Brain pericyte (primary cell): Measurements from ENCODE around the gene RDH12.

Experiments
- DNase-seq: peaks from one replicate; pipeline ENCODE4 v3.0.0-alpha.2; 2012; ENCODE audit warnings: low read depth, low spot score

Gene RDH12

DNA sequence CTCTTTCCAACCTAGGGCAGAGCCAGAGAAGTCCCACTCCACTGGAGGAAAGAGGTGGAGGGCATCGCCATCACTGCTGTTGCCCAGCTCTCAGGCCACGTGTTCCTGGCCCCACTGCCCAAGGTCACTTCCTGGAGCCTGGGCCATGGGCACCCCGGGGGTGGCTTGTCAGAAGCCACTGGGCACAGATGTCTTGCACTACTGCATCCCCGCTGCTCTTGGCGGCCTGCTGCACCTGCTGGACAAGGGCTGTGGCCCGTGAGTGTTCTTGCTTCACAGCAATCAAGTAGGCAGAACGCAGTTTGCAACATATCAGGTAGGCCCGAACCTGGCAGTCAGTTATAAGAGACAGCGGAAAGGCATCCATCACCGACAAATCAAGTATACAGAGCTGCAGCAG is 46.6 kb downstream of the RDH12 start:
- no peak for DNase-seq

DNA sequence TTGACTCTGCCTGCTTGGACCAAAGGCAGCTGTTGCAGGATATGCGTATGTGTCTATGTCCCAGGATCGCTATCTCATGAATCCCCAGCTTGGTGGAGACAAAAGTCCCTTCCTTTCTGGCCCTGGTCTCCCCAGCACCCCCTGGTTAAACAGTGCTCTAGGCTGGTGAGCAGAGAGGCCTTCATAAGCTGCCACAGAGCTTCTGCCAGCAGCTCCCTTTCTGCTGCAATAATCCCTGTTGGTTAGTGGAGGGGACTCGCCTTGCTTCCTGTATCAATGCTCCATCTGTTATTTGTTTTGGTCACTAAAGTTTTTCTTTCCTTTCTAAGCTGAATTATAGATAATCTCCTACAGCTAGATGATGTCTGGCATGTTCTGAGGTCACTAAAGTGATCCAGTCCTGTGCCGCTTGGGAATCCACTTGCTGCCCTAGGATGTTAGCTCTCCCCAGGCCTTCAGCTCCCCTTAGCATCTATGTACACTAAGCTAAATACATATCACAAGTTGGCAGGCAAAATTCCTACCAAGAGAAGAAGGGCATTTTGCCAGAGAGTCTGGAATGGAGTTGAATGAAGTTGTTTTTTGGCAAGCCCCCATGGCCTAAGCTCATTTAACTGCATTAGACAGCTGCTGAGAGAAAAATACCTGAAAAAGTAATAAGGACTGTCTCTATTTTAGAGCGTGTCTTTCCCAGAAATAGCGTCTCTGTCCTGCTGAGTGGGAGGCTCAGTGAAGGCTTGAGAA is 47.8 kb downstream of the RDH12 start:
- DNase-seq = no peak

DNA sequence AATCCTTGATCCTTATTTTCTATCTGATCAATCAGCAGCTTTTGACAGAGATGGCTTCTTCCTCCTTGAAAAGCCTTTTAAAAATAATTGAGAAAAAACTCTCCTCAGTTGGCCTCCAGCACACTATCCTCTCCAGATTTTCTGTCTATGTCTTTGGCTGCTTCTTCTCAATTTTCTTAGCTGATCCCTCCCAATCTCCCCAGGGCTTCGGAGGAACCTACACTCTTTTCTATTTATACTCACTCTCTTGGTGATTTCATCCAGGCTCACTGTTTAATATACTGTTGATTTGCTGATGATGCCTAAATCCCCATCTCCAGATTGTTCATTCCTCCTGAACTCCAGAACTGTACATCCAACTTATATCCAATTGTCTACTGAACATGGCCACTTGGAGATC is 54.8 kb downstream of the RDH12 start:
- DNase-seq = no peak

DNA sequence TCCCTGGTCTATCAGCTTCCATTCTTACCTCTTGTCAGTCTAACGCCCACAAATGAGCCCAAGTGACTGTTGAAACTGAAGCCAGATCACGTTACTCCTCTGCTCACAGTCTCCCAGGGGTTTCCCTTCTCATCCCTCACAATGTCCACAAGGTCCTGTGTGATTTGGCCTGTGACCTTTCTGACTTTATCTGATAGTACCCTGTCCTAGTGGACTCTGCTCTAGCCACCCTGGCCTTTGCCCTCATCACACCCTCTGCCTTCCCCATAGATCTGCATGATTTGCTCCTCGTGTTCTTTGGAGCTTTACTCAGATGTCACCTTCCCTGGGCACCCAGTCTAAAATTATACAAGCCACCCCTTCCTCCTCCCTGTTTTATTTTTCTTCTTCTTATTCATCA is 55.5 kb downstream of the RDH12 start:
- no peak for DNase-seq

DNA sequence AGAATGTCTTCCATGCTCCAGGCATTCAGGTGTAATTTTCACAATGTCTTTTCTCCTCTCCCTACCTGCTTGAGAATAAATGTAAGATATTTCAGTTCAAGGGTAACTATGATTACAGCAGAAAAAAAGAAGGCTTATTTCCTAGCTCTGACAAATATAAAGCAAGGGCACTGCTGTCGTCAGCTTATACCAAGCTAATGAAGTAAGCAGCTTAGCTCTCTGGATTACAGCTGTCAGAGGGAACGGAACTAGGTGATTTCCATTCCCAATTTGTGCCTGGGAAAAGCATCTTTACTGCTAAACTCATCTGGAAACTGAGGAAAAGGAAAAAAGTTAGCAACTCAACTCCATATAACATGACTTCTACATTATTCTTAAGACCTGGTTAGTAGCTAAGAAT is 58.2 kb downstream of the RDH12 start:
- DNase-seq = no peak

DNA sequence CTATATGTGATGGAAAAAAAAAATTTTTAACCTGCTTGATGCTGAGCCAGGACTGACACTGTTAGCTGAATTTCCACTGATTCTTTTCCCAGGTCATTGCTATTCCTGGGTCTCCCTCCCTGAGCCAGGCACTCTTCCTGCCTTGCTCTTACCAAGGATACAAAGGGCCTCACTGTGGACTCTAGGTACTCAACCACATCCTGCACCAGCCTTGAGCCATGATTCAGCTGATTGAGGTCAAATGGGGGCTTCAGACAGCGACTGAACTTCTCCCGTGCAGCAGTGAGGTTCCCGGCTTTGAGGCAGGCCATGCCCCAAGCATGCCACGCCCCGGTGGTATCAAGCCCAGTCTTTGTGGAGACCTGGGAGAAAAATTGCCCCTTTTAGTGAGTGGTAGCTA is 60.4 kb downstream of the RDH12 start:
- no peak for DNase-seq

DNA sequence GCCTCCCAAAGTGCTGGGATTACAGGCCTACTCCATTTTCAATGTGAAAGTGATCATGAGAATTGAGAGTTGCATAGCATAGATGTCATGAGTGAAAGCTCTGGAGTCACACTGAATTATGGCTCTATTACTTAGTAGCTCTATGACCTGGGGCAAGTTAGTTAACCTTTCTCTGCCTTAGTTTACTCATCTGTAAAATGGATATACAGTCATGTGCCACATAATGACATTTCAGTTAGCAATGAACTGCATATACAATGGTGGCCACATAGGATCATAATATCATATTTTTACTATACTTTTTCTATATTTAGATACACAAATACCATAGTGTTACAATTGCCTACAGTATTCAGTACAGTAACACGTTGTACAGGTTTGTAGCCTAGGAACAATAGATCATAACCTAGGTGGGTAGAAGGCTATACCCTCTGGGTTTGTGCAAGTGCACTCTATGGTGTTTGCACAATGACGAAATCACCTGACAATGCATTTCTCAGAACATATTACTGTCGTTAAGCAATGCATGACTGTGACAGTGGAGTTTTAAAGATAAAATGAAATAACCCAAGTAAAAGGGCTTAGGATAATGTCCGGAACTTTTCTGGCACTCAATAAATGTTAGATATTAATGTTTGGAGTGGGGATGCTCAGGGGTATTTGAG is 61.6 kb downstream of the RDH12 start:
- DNase-seq = no peak

DNA sequence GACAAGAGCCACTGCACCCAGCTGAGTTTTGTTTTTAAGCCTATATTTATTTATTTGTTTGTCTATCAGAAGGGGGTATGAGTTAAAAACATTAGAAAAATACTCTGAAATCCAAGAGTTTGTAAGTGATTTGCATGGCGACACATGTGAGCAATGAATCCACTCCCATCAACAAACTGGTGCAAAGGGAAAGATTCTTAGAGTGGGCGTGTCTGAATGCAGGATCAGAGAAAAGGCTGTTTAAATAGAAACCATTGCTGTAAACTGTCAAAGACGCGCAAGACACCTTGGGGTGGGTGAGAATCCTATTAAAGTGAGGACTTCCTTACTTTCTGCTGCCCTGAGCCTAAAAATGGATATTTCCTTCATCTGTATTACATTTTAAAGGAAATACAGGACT is 62.8 kb downstream of the RDH12 start:
- DNase-seq = no peak

DNA sequence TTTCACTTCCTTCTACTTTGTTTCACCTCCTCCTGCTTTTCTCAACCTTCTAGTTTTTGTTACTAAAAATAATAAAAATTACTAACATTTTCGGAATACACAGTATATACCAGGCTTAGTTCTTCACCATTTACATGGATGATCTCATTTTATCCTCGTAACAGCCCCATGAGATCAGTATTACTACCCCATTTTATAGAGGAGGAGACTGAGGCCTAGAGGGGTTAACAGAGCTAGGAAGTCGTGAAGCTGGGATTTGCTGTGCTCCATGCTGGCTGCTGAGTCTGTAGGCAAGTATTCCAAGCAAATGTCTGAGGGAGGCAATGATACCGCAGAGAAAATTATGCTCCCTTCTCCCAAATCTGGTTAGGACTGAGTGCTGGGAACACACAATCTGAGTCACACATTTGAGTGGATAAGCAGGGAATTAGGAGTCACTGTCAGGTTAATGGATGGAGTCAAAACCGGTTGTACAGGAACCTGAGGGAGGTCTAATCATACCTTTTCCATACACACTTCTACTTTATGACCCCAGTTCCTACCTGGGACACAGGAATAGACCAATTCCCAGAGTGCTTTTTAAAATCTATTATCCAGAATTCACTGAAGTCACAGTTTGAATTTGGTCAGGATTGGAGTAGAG is 63.6 kb downstream of the RDH12 start:
- DNase-seq = no peak

DNA sequence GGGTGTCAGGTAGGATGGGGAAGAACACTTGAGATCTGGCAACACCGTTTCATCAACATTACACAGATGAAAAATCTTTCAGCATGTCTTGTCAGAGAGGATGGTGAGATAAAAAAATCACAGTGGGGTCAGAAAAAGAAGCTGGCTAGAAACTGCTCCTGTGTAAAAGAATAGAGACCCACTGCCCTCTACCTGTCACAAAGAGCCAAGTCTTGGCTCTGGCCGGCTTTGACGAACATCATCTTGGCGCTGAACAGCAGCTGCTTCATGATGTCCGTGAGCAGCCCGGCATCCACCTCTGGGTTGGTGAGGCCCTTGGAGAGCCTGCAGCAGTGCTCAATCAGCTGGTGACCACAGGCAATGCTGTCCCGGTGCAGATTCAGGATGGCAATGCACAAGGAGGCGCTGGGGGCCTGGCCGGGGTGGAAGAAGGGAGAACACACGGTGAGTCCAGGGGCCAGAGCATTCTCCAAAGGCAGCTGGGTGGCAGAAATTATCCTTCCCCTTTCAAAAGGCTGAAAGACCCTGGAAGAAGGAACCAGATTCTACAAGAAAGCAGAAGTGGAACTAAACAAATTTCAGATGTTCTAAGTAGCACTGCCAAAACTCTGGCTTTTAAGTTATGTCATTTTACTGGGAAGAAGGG is 64.5 kb downstream of the RDH12 start:
- DNase-seq = no peak

DNA sequence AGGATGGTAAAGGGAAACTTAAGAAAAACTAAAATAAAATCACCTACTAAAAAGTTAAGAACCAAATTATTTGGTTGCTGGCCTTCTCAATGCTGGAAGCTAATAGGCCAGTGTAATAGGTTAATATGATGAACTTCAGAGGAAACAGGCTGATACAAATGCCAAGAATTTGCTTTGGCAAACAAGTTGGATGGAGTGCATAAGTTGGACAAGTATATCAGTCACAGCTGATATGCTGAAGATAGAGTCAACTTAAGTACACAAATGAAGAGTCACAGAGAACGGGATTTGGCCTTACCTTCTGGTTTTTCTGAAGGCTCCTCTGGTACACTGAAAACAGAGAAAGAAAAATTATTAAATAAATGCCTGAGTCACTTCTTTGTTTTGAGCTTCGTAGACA is 66.5 kb downstream of the RDH12 start:
- no peak for DNase-seq

DNA sequence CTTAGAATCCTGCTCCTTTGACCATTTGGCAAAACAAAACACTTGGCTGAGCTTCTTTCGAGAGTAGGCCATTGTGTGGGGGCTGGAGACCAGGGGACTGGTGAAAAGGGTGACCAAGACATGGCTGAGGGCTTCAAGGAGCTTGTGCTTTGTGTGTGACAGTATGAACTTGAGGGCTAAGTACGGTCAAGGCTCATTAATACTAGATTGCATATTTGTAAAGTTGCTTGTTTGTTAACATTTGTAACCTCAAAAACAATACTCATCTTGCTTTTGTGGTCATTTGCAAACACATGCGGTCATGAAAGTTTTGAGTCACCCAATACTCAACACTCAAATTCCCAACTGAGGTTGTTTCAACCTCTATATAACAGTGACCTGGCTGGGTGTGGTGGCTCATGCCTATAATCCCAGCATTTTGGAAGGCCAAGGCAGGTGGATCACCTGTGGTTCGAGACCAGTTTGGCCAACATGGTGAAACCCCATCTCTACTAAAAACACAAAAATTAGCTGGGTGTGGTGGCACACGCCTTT is 72.2 kb downstream of the RDH12 start:
- DNase-seq = no peak

DNA sequence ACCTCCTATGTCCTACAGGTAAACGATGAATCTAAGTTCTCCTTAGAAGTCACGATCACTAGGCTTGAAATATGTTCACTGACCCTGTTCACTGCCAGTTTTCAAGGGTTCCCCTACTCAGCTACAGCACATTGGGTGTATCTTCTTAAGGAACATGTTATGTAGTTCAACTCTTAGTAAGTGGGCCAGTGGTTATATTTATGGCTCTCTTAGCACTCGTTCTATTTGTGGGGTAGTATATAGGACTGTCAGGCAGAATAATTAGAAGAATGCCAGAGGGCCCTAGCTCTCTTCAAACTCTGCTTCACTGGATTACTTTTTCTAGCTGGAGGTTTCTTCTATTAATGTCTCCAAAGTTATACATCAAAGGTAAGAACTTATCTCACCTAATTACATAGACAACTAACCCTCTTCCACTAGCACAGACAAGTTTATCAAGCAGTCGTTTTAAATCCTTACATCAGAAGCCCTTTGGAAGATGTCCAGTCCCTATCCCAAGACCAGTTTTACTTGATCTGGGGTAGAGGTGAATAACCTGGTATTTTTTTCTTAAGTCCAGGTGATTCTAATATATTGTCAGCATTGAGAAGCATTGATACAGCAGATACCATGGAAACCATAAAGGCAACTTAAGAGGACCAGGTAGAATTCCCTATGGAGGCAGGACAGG is 75.1 kb downstream of the RDH12 start:
- DNase-seq = no peak

DNA sequence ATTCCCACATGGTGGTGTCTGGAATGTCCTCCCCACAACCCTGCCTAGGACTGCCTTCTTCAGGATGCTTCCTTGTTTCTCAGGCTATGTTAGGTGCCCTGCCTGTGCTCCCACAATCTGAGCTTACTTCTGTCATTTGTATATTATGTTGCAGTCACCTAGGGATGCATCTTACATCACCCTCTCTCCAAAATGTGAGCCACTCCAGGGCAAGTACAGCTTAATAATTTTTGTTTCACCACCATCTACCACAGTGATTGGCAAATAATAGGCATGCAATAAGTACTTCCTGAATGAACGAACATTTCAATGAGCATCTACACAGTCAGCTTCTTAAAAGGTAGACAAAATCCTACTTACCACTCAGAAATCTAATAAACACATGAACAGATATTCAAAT is 77.1 kb downstream of the RDH12 start:
- DNase-seq = no peak

DNA sequence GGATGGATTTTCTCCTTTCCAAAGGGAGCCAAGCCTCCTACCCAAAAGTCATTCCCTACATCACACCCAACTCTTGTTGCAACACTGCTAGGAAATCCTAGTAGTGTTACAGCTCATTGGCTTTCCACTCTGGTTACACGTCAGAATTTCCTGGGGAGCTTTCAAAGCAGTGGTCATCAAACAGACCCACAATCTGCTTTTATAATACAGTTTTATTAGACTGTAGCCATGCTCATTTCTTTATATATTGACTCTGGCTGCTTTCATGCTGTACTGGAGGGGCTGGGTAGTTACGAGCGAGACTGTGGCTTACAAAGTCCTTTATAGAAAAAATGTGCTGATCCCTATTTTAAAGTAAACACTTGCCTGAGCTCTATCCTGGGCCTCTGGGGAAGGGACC is 80.4 kb downstream of the RDH12 start:
- DNase-seq = no peak
